UCSD-AML1 (cell line): Measurements from ENCODE around the gene DTWD1.
"Not testable (repeated sequence)": the region's sequence is repeated elsewhere in the genome, so short reads cannot be mapped to it uniquely, and the experiment has no call there.

Source experiments
- DNase-seq: peaks from one replicate; lab custom pipeline; 2025; ENCODE audit not compliant: unreplicated experiment; lab: John Stamatoyannopoulos, UW

The DTWD1 gene

GRCh38 chr15:49645277-49645676, 24.4 kb downstream of the DTWD1 start:
- no peak for DNase-seq

DNA sequence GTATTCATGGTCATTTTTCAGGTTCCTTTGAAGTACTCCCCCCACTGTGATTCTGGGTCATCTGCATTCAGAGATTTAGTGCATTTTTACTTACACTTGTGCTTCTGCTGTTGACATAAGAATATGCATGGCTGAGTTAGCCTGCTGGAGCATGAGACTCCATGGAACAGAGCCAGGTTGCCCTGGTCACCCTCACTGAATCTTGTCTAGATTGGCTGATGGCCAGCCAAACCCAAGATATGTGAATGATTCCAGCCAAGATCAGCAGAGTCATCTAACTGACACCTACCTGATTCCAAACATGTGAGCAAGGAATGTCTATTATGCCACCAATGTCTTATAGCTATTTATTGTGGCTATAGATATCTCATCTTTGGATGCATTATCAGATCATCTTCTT, 25.1 kb downstream of the DTWD1 start:
- DNase-seq = no peak

DNA sequence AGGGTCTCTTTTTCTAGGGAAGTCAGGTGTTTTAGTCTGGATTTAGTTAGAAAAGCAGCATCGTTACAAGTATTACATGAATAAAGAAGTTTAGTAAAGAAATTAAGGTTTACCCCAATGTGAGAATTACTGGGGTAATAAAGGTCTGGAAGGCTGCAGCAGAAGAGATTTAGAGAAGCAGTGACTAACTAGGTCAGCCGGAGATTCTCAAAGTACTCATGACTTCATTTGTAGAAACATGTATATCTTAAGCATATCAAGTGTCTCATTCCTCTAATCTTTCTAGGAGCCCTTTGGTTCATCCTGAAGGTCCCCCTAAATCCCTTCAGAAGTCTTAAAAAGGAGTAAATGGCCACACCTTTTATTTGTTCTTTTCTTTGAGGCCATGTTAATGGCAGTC, 26.0 kb downstream of the DTWD1 start:
- no peak for DNase-seq

GRCh38 chr15:49649987-49650386, 29.1 kb downstream of the DTWD1 start:
- DNase-seq = no peak

DNA sequence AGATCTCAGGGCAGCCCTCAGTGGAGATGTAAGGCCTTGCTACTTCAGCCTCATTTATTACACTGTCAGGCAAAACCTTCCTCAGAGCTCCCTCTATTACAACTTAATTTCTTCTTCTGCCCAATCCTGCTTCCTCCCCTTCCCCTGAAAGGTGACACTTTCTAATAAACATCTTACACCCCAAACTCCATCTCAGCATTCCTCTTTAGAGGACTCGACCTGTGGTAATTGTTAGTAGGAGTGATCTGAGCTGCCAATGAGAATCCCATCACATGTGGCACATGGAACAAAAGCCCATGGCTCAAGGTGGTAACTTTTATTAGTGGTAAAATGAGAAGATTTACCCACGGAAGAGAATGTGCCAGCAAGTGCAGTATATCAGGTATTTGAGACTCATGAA, 29.8 kb downstream of the DTWD1 start:
- no peak for DNase-seq

GRCh38 chr15:49652922-49653321, 32.1 kb downstream of the DTWD1 start:
- no peak for DNase-seq

- DNase-seq = no peak
Measured at GRCh38 chr15:49656734-49657133, 35.9 kb downstream of the DTWD1 start.

DNA sequence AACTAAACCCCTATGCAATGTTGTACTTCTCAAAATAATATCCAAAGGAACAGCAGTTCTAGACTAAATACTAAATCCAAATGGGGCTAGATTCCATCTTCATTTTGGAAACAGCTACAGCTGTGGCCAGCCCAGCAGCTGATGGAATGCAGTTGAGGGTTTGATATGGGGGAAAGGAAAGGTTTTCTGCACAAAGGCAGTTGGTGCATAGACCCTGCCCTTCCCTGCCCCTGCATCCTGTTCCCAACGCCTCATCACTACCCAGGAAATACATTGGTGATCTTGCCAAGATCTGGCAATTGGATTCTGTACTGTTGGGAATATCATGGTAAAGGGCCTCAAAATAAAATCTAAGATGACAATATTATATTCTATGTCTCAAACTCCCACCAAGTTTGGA, 43.9 kb downstream of the DTWD1 start:
- no peak for DNase-seq

DNA sequence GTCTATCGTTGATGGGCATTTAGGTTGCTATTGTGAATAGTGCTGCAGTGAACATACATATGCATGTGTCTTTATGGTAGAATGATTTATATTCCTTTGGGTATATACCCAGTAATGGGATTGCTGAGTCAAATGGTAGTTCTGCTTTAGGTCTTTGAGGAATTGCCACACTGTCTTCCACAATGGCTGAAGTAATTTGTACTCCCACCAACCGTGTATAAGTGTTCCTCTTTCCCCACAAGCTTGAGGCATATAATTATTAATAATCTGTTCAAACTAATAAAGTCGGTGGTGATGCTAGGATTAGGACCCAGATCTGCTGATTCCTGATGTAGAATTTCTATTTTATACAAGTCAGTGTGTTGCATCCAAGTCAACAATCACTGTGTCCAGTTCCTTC, 45.6 kb downstream of the DTWD1 start:
- DNase-seq = not testable (repeated sequence)

DNA sequence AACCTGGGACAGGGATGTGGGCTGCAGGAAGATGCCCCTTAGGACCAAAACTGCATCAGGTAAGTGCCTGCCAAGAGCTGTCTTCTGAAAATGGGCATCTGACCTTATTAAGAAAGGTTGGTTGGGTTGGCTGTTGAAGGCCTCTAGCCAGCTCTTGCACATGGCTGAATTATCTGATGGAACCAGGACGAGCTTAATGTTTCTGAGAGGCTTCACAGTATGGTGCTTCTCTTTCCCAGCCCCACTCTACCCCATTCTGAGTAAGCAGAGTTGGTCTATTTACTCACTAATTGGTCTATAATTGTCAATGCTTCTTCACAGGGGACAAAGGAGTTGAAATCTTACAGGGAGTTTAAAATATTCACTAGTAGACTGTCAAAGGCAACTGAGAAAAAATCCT, 48.4 kb downstream of the DTWD1 start:
- no peak for DNase-seq

GRCh38 chr15:49673861-49674260, 53.0 kb downstream of the DTWD1 start:
- DNase-seq = no peak

DNA sequence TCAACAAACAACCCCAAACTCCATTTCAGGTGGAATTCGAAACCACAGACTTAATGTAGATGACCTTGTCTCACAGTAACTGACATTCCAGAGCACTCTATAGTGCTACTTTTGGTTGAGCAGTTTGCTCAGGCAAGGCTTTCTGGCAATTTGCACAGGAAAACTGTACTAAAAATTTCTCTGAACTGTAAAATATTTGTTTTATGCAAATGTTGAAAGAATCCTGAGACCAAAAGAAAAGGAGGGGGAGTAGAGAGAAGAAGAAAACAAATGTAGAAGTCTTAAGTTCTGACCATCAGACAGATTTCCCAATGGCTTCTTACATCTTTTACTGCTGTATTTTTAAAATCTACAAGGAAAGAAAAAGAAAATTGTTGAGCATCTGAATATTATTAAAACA, 53.5 kb downstream of the DTWD1 start:
- no peak for DNase-seq

DNA sequence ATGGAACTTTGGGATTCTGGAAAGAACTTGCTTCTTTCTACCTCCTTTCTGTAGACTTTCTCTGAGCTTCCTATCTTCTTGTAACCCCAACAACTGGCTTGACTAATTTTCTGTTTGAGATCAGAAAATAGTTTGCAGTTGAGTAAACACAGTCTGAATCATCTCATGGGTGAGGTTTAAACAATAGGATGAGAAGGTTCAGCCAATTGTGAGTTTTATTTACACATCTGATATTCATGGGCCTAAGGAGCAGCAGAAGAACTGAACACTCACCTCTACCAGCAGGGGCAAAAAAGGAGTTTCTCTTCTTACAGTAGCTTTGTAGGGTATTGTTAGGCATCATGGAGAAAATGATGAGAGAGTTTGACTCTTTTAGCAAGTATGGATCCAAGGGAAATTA, 54.2 kb downstream of the DTWD1 start:
- no peak for DNase-seq

DNA sequence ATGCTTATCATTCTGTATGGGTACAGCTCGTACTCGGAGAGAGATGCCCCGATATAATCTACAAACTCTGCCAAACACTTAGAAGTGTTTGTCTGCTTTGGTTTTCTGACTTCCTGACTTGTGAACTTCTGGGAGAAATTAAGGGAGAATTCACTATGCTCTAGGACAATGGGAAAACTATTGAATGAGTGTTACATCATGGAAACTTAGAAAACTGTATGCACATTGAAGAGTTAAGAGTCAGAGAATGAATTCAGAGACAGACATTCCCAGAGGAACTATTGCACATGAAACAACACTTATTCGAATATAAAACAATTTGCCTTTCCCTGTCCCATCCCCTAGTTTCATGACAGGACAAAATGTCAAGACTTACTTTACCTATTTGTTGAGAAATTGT, 57.8 kb downstream of the DTWD1 start:
- DNase-seq = no peak

- DNase-seq = no peak
Measured at GRCh38 chr15:49686599-49686998, 65.8 kb downstream of the DTWD1 start.

- DNase-seq = no peak
Measured at GRCh38 chr15:49688135-49688790, 67.4 kb downstream of the DTWD1 start.

DNA sequence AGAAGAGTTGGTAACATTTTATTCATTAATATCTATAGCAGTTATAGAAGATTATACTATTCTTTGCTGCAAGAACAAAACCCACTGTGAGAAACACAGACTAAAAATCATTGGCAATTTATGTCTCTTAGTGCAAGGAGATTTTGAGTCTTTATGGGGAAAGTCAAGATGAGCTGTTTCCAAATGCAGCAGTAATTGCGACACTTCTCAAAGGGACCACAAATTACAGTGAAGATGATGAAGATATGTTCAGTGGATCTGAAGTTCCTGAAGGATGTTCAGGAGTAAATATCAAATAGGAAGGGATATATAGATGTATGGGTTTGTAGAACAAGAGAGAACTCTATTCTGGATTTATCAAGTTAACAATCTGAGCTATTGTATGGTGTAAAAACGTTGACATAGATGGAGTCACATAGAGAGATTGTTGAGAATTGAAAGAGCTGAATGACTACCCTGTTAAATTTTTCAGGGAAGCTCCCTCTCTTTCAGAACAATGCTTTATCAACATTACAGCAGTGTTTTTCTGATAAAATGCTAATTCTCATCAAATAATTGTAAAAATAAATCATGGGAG, 71.8 kb downstream of the DTWD1 start:
- DNase-seq = no peak

- DNase-seq = no peak
Measured at GRCh38 chr15:49693498-49693897, 72.7 kb downstream of the DTWD1 start.

DNA sequence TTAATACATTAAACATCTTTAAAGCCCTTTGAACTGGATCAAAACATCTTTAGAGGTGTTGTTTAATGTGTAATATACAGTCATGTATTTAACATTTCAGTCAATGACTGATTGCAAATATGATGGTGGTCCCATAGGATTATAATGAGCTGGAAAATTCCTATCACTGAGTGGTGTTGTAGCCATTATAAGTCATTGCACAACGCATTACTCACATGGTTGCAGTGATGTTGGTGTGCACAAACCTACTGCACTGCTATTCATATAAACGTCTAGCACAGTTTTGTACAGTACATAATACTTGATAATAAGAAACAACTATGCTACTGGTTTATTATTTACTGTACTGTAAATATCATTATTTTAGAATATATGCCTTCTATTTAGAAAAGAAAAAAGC, 75.6 kb downstream of the DTWD1 start:
- no peak for DNase-seq

- no peak for DNase-seq
Measured at GRCh38 chr15:49697121-49697520, 76.3 kb downstream of the DTWD1 start.

DNA sequence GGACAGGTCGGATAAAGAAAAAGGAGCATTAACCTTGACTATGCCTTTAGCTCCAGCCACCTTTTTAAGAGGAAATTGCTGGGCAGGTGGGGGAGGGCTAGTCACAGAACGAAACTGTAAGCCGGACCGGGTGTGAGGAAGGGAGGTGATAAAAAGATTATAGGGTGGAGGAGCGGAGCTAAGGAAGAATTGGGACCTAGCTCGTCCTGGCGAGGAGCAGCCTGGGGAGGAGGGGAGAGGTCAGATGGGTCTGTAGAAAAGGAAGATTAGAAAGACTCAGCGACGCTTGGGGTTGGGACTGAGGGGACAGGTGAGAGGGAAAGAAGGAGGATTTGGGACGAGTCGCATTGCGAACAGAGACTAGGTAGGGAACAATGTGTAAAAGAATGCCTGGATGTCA, 82.1 kb downstream of the DTWD1 start:
- not testable (repeated sequence) for DNase-seq
